Duodenal mucosa (tissue), 2 donors: Measurements from ENCODE around the gene OVCH1.

Experiments used
- H3K27ac ChIP-seq: one replicate; pipeline ENCODE4 v1.7.0; 2013; ENCODE audit warnings: low read depth, low read length
- H3K27me3 ChIP-seq, 2 donors: one replicate each; pipeline ENCODE4 v1.7.0; 2013; ENCODE audit warnings: low read length in 2 of 2, control low read depth in 1 of 2; ENCODE audit not compliant: insufficient read depth in 2 of 2, control insufficient read depth in 1 of 2
- H3K36me3 ChIP-seq, 2 donors: one replicate each; pipeline ENCODE4 v1.7.0; 2013; ENCODE audit warnings: low read length in 2 of 2, control low read depth in 1 of 2; ENCODE audit not compliant: insufficient read depth in 2 of 2, control insufficient read depth in 1 of 2
- H3K4me1 ChIP-seq, 2 donors: one replicate each; pipeline ENCODE4 v1.7.0; 2013; ENCODE audit warnings: low read length in 2 of 2, control low read depth in 1 of 2; ENCODE audit not compliant: insufficient read depth in 2 of 2, control insufficient read depth in 1 of 2
- H3K4me3 ChIP-seq, 2 donors: one replicate each; pipeline ENCODE4 v1.7.0; 2013; ENCODE audit warnings: low read length in 2 of 2, low read depth in 1 of 2
- H3K9ac ChIP-seq, 2 donors: one replicate each; pipeline ENCODE4 v1.7.0; 2013; ENCODE audit warnings: low read length in 2 of 2, low read depth in 1 of 2
- H3K9me3 ChIP-seq, 2 donors: one replicate each; pipeline ENCODE4 v1.7.0; 2013; ENCODE audit warnings: low read length in 2 of 2, control low read depth in 1 of 2; ENCODE audit not compliant: control insufficient read depth in 1 of 2

The OVCH1 gene

GRCh38 chr12:29497588-29497987 lies at the start of gene OVCH1:
OVCH1 (minus strand) TSS chr12:29497686; CDS start chr12:29497686, 0 bp downstream.
- no peaks in the 10 kb centered on the region for H3K4me1 ChIP-seq
- no peak within 1 kb of the TSS for H3K9ac ChIP-seq
- H3K4me3 ChIP-seq: no peak within 1 kb of the TSS
- H3K27ac ChIP-seq: no peak within 1 kb of the TSS
- H3K36me3 ChIP-seq: no peaks in the 10 kb centered on the region
- no peaks in the 10 kb centered on the region for H3K9me3 ChIP-seq
- H3K27me3 ChIP-seq: no peaks in the 10 kb centered on the region

GRCh38 chr12:29547151-29547632 lies 49.7 kb upstream of the OVCH1 start:
- H3K27ac ChIP-seq: no peak overlapping the region
- no peak overlapping the region for H3K4me3 ChIP-seq
- H3K9ac ChIP-seq: no peak overlapping the region
- no peaks in the 10 kb centered on the region for H3K4me1 ChIP-seq
- no peaks in the 10 kb centered on the region for H3K36me3 ChIP-seq
- H3K9me3 ChIP-seq: no peaks in the 10 kb centered on the region
- H3K27me3 ChIP-seq: no peaks in the 10 kb centered on the region

- Histone ChIP-seq H3K27ac (peak overlapping the region; percentile 30), H3K4me1 (no peaks in the 10 kb centered on the region), H3K27me3 (no peaks in the 10 kb centered on the region), H3K4me3 (no peak overlapping the region), H3K9ac (no peak overlapping the region), H3K36me3 (no peaks in the 10 kb centered on the region), H3K9me3 (no peaks in the 10 kb centered on the region)
Measured at GRCh38 chr12:29546000-29546399, 48.5 kb upstream of the OVCH1 start.

- no peak overlapping the region for H3K4me3 ChIP-seq
- H3K36me3 ChIP-seq: no peaks in the 10 kb centered on the region
- H3K9me3 ChIP-seq: no peaks in the 10 kb centered on the region
- no peaks in the 10 kb centered on the region for H3K4me1 ChIP-seq
- no peaks in the 10 kb centered on the region for H3K27me3 ChIP-seq
- H3K27ac ChIP-seq: no peak overlapping the region
- H3K9ac ChIP-seq: no peak overlapping the region
Measured at GRCh38 chr12:29545102-29545467, 47.6 kb upstream of the OVCH1 start.

GRCh38 chr12:29544428-29545101 lies 47.1 kb upstream of the OVCH1 start:
- Histone ChIP-seq H3K27ac (no peak overlapping the region), H3K36me3 (no peaks in the 10 kb centered on the region), H3K27me3 (no peaks in the 10 kb centered on the region), H3K9me3 (no peaks in the 10 kb centered on the region), H3K9ac (no peak overlapping the region), H3K4me1 (no peaks in the 10 kb centered on the region), H3K4me3 (no peak overlapping the region)

GRCh38 chr12:29543036-29543435 lies 45.5 kb upstream of the OVCH1 start:
- H3K27ac ChIP-seq: no peak overlapping the region
- no peaks in the 10 kb centered on the region for H3K4me1 ChIP-seq
- H3K9me3 ChIP-seq: no peaks in the 10 kb centered on the region
- H3K36me3 ChIP-seq: no peaks in the 10 kb centered on the region
- H3K4me3 ChIP-seq: no peak overlapping the region
- no peak overlapping the region for H3K9ac ChIP-seq
- H3K27me3 ChIP-seq: no peaks in the 10 kb centered on the region

GRCh38 chr12:29537298-29537697 lies 39.8 kb upstream of the OVCH1 start:
- H3K27me3 ChIP-seq: no peaks in the 10 kb centered on the region
- H3K36me3 ChIP-seq: no peaks in the 10 kb centered on the region
- peaks cover 0 to 4% of the 10 kb centered on the region in 2 donors for H3K4me1 ChIP-seq
- no peak overlapping the region for H3K27ac ChIP-seq
- no peak overlapping the region for H3K4me3 ChIP-seq
- no peak overlapping the region for H3K9ac ChIP-seq
- no peaks in the 10 kb centered on the region for H3K9me3 ChIP-seq

- Histone ChIP-seq H3K27me3 (no peaks in the 10 kb centered on the region), H3K9ac (no peak overlapping the region), H3K9me3 (no peaks in the 10 kb centered on the region), H3K4me1 (peaks cover 0 to 4% of the 10 kb centered on the region in 2 donors), H3K36me3 (no peaks in the 10 kb centered on the region), H3K27ac (no peak overlapping the region), H3K4me3 (no peak overlapping the region)
Measured at GRCh38 chr12:29534935-29535334, 37.4 kb upstream of the OVCH1 start.

- no peak overlapping the region for H3K9ac ChIP-seq
- no peaks in the 10 kb centered on the region for H3K9me3 ChIP-seq
- no peaks in the 10 kb centered on the region for H3K27me3 ChIP-seq
- H3K4me3 ChIP-seq: no peak overlapping the region
- peaks cover 0 to 4% of the 10 kb centered on the region in 2 donors for H3K4me1 ChIP-seq
- no peak overlapping the region for H3K27ac ChIP-seq
- no peaks in the 10 kb centered on the region for H3K36me3 ChIP-seq
Measured at GRCh38 chr12:29533815-29534489, 36.5 kb upstream of the OVCH1 start.

GRCh38 chr12:29531471-29531870 lies 34.0 kb upstream of the OVCH1 start:
- no peaks in the 10 kb centered on the region for H3K9me3 ChIP-seq
- H3K4me3 ChIP-seq: no peak overlapping the region
- H3K4me1 ChIP-seq: peaks cover 0 to 4% of the 10 kb centered on the region in 2 donors
- no peaks in the 10 kb centered on the region for H3K27me3 ChIP-seq
- no peaks in the 10 kb centered on the region for H3K36me3 ChIP-seq
- no peak overlapping the region for H3K27ac ChIP-seq
- no peak overlapping the region for H3K9ac ChIP-seq
